ENCODE data around the gene PRAMEF2.
"Not testable (repeated sequence)": the region's sequence is repeated elsewhere in the genome, so short reads cannot be mapped to it uniquely, and the experiment has no call there.

DNA sequence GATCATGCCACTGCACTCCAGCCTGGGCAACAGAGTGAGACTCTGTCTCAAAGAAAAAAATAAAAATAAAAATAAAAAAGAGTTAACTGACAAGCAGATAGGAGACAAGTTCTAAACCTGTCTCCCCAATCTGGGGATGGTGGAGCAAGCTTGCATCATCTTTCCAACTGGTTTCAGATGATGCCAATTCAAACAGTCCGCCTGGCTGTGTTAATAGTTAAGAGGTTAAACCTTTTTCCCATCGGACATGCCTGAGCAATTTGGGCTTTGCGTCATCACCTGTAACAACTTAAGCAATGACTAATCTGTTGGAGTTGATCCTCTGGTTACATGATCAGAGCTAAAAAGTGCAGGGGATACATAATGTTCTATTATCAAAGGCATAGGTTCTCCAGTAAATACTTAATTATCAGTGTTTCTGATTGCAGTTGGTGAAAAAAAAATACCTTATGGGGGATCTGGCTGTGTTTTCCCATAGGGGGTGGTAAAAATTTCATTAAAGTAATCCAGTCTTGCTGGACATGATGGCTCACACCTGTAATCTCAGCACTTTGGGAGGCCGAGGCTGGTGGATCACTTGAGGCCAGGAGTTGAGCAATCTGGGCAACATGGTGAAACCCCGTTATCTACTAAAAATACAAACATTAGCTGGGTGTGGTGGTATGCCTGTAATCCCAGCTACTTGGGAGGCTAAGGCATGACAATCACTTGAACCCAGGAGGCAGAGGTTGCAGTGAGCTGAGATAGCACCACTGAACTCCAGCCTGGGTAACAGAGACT, 47.1 kb downstream of the PRAMEF2 start:
- not testable (repeated sequence) for TF ChIP-seq POLR2AphosphoS5, CTCF, POLR2A, EP300 (IDR thresholded peaks at IDR 0.05)

All from gastroesophageal sphincter (tissue), 3 donors.